Endothelial cell of umbilical vein (primary cell): ENCODE measurements around the gene GPR176. TPM values are rescaled to one million over a fixed set of nuclear protein-coding genes. Genes with fewer than 3 reads are reported as not detected.

ENCODE experiments used
- BruUV-seq: library from RNA; stranded (reverse); fragments of 400-500 nt; replicated peaks from 2 replicates; lab custom pipeline; 2021; lab: Mats Ljungman, UMichigan
- CTCF ChIA-PET: fragments of 300-600, 350-600 bp; sonication (Branson Sonifier 250); formaldehyde crosslinking; loops from one replicate; lab custom pipeline; 2021; ENCODE audit warnings: antibody characterized with exemption, inconsistent platforms; lab: Charles Lee
- POLR2A ChIA-PET: fragments of 300-600, 350-600 bp; sonication (Branson Sonifier 250); formaldehyde crosslinking; loops from one replicate; lab custom pipeline; 2021; ENCODE audit warnings: antibody characterized with exemption, inconsistent platforms; lab: Charles Lee
- DNase-seq: peaks from one replicate; pipeline ENCODE4 v3.0.0-alpha.2; 2011; ENCODE audit warnings: low read depth, low spot score
- FAIRE-seq: peaks from 2 replicates; lab custom pipeline; 2011; peaks lifted over from hg19 to GRCh38; lab: Jason Lieb, UNC
- H2AFZ ChIP-seq: 2 replicates; pipeline ENCODE4 v1.6.0; 2012; ENCODE audit warnings: low read depth, low read length, control low read depth, inconsistent platforms
- H3K27ac ChIP-seq: 2 replicates; pipeline ENCODE4 v1.5.1; 2011; ENCODE audit warnings: low read depth, mild to moderate bottlenecking, control low read depth, low read length, moderate library complexity; ENCODE audit not compliant: insufficient read depth
- H3K27me3 ChIP-seq, 2 experiments: 2 replicates each; pipeline versions ENCODE4 v1.6.0 to v1.6.1; 2011; ENCODE audit warnings: low read length in 2 of 2, mixed read lengths in 1 of 2; ENCODE audit not compliant: control insufficient read depth in 2 of 2, insufficient read depth in 2 of 2
- H3K36me3 ChIP-seq, 2 experiments: 2 replicates in 1 of 2; 3 replicates in 1 of 2; pipeline ENCODE4 v1.5.1; 2011; ENCODE audit warnings: low read length in 2 of 2, mild to moderate bottlenecking in 1 of 2, moderate library complexity in 1 of 2; ENCODE audit not compliant: control insufficient read depth in 2 of 2, insufficient read depth in 2 of 2; ENCODE audit errors: extremely low read depth in 1 of 2
- H3K4me1 ChIP-seq: 3 replicates; pipeline ENCODE4 v1.5.1; 2011; ENCODE audit warnings: mild to moderate bottlenecking, low read length; ENCODE audit not compliant: control insufficient read depth, insufficient read depth; ENCODE audit errors: extremely low read depth
- H3K4me2 ChIP-seq: 2 replicates; pipeline ENCODE4 v1.6.1; 2011; ENCODE audit warnings: low read length, control low read depth, mixed read lengths; ENCODE audit not compliant: insufficient read depth
- H3K4me3 ChIP-seq, 3 experiments: fragments of 200-600 bp in 1 of 3; sonication (generic), shearing (Covaris generic) in 1 of 3; replicated peaks in 1 of 3; 2 replicates each; pipeline ENCODE4 v1.5.1; 2011 to 2016; ENCODE audit warnings: control low read depth in 3 of 3, low read length in 3 of 3, mild to moderate bottlenecking in 2 of 3, inconsistent platforms in 1 of 3, low read depth in 1 of 3, moderate library complexity in 1 of 3; ENCODE audit not compliant: insufficient read depth in 1 of 3
- H3K79me2 ChIP-seq: 2 replicates; pipeline ENCODE4 v1.6.0; 2012; ENCODE audit warnings: low read length, inconsistent platforms; ENCODE audit not compliant: control insufficient read depth, insufficient read depth
- H3K9ac ChIP-seq: replicated peaks from 2 replicates; pipeline ENCODE3; 2011; ENCODE audit warnings: low read length, control low read depth; ENCODE audit not compliant: insufficient read depth; ENCODE audit errors: extremely low read depth
- H3K9me1 ChIP-seq: replicated peaks from 3 replicates; pipeline ENCODE4 v1.6.0; 2011; ENCODE audit warnings: mild to moderate bottlenecking, low read length; ENCODE audit not compliant: control insufficient read depth, insufficient read depth; ENCODE audit errors: extremely low read depth
- H3K9me3 ChIP-seq: replicated peaks from 2 replicates; pipeline ENCODE4 v1.5.1; 2012; ENCODE audit warnings: low read length, inconsistent platforms; ENCODE audit not compliant: control insufficient read depth, insufficient read depth
- H4K20me1 ChIP-seq: replicated peaks from 2 replicates; pipeline ENCODE3; 2011; ENCODE audit warnings: mild to moderate bottlenecking, low read length; ENCODE audit not compliant: control insufficient read depth, insufficient read depth; ENCODE audit errors: extremely low read depth
- CTCF ChIP-seq, 2 donors: IDR thresholded peaks; 1 replicate in 1 of 2; 2 replicates in 1 of 2; pipeline ENCODE4 v1.5.1; 2011; ENCODE audit warnings: low read length in 2 of 2, mild to moderate bottlenecking in 2 of 2, moderate library complexity in 2 of 2, control low read depth in 1 of 2, inconsistent platforms in 1 of 2, low read depth in 1 of 2; ENCODE audit not compliant: insufficient read depth in 1 of 2; ENCODE audit errors: extremely low read depth in 1 of 2
- EZH2 ChIP-seq: IDR thresholded peaks from 2 replicates; pipeline ENCODE4 v1.6.1; 2012; ENCODE audit warnings: borderline replicate concordance, low read depth, mild to moderate bottlenecking, moderate library complexity, low read length, inconsistent platforms; ENCODE audit not compliant: severe bottlenecking
- FOS ChIP-seq: IDR thresholded peaks from 2 replicates; pipeline ENCODE4 v1.6.1; 2011; ENCODE audit warnings: mild to moderate bottlenecking, low read length, moderate library complexity, borderline replicate concordance; ENCODE audit not compliant: insufficient read depth
- GATA2 ChIP-seq: IDR thresholded peaks from 2 replicates; pipeline ENCODE4 v1.7.0; 2011; ENCODE audit warnings: low read depth, mild to moderate bottlenecking, moderate library complexity, mixed read lengths, low read length; ENCODE audit not compliant: insufficient read length, insufficient read depth
- JUN ChIP-seq: IDR thresholded peaks from 2 replicates; pipeline ENCODE4 v1.6.1; 2011; ENCODE audit warnings: borderline replicate concordance, low read depth; ENCODE audit not compliant: insufficient read length, insufficient read depth
- MAX ChIP-seq: IDR thresholded peaks from 2 replicates; pipeline ENCODE4 v1.6.1; 2011; ENCODE audit not compliant: insufficient read depth, insufficient read length
- MYC ChIP-seq: IDR thresholded peaks from one replicate; pipeline ENCODE4 v1.6.1; 2011; ENCODE audit warnings: mild to moderate bottlenecking, low read depth, low read length
- POLR2A ChIP-seq: IDR thresholded peaks from 2 replicates; pipeline ENCODE4 v1.6.1; 2012; ENCODE audit warnings: low read depth, mild to moderate bottlenecking, control low read depth, low read length
- POLR2AphosphoS5 ChIP-seq: IDR thresholded peaks from 2 replicates; pipeline ENCODE4 v1.6.1; 2012; ENCODE audit warnings: low read depth, mild to moderate bottlenecking, control low read depth, low read length, moderate library complexity; ENCODE audit not compliant: insufficient read depth
- dilution Hi-C: fragments of 300-500 bp; cut with MboI; formaldehyde crosslinking; loops from one replicate; pipeline ENCODE4 v1.15.0; 2019; ENCODE audit warnings: low sequenced_read_pairs; ENCODE audit not compliant: extremely low pct_ligation_motif_present
- intact Hi-C: fragments of 100-400 bp; cut with micrococcal nuclease; formaldehyde crosslinking; loops from one replicate; pipeline ENCODE4 v1.10.0; 2022
- polyA plus RNA-seq, 4 experiments: library from polyadenylated mRNA; depleted of rRNA in 3 of 4; stranded (reverse) in 3 of 4; unstranded in 1 of 4; fragments of >200 nt; gene quantifications; 2 replicates each; pipeline versions ENCODE4 v1.2.1 to v1.2.3, GENCODE V29; 2011 to 2012; ENCODE audit warnings: missing spikeins in 1 of 4
- total RNA-seq: library from RNA; stranded (reverse); gene quantifications from 2 replicates; pipeline ENCODE4 v1.2.3, GENCODE V29; 2021

Gene GPR176
- total and polyA plus RNA-seq, 2 donors (not counting 3 experiments of a cell fraction or from before 2014, with no cell fraction given), result 35.3 to 68.7 TPM

DNA sequence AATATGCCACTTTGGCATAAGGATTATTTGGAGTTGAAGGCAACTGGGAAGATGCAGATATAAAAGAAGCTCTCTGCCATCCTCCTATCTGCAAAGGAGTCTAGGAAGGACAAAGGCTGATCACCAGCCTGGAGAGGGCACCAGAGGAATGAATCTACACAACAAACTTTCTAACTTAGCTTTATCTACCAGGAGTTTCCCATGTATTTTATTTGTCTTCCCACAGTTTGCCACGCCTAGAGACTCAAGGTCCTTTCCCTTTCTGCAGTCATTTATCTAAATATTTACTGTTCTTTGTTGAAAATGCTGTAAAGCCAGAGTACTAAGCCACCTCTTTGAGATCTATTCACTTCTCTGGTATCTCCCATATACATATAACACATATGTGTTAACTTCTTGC lies 32.2 kb downstream of the GPR176 start:
- DNase-seq, result peak; percentile 74
- Histone ChIP-seq H3K9me1 (no peaks in the 10 kb centered on the region), H3K79me2 (peaks cover 10% of the 10 kb centered on the region), H3K36me3 (no peaks in the 10 kb centered on the region), H3K9me3 (no peaks in the 10 kb centered on the region), H3K27ac (no peak overlapping the region), H4K20me1 (no peaks in the 10 kb centered on the region), H2AFZ (no peak overlapping the region), H3K4me1 (peaks cover 9% of the 10 kb centered on the region), H3K9ac (no peak overlapping the region), H3K4me3 (no peak overlapping the region), H3K4me2 (no peak overlapping the region), H3K27me3 (no peaks in the 10 kb centered on the region)
- CTCF ChIA-PET, result interaction anchor here (0.7 to 3.0 kb wide), 47 partner anchors 9 to 391 kb away, joined by 3 to 41 read pairs (median 5); partner anchors contain the start of genes EIF2AK4, FSIP1 and GPR176
- TF ChIP-seq EZH2, result no peak
- no peak for TF ChIP-seq POLR2A
- peak; percentile 19 to 44 for TF ChIP-seq CTCF (IDR thresholded peaks at IDR 0.05; ENCODE audit: extremely low read depth in 1 of 2, insufficient read depth in 1 of 2, low read depth in 1 of 2, low read length in 2 of 2)
- TF ChIP-seq GATA2, result no peak
- no peak for TF ChIP-seq JUN
- no peak for TF ChIP-seq MAX
- TF ChIP-seq FOS, result no peak
- TF ChIP-seq MYC, result no peak
- TF ChIP-seq POLR2AphosphoS5, result no peak
- POLR2A ChIA-PET, result interaction anchor here (1.1 to 1.7 kb wide), 2 partner anchors 33 to 46 kb away, joined by 4 to 6 read pairs; partner anchors contain the start of genes EIF2AK4 and GPR176
- FAIRE-seq, result peak; percentile 43
- no TSS peak for BruUV-seq
- intact Hi-C loops (loop anchor here (5.0 to 10.0 kb wide), 2 partner anchors 34 to 87 kb away; partner anchors contain the start of gene GPR176), dilution Hi-C loops (no loop called here)
